Lower leg skin (tissue), 4 donors: ENCODE measurements around the gene PAGE5. TPM values are rescaled to one million over a fixed set of nuclear protein-coding genes. Genes with fewer than 3 reads are reported as not detected.

Experiments used
- DNase-seq, 2 donors: peaks; one replicate each; pipeline ENCODE4 v3.0.0-alpha.2; 2019; ENCODE audit warnings: low spot score in 2 of 2
- H3K4me3 ChIP-seq: fragments of 200-600 bp; sonication (generic); 2 replicates; pipeline ENCODE4 v1.5.1; 2017; ENCODE audit warnings: mild to moderate bottlenecking, low read depth; ENCODE audit not compliant: poor library complexity, severe bottlenecking
- CTCF ChIP-seq, 3 donors: fragments of 450-650 bp; IDR thresholded peaks; one replicate each; pipeline ENCODE4 v1.5.1; 2016; ENCODE audit warnings: antibody characterized with exemption in 3 of 3, mild to moderate bottlenecking in 3 of 3, moderate library complexity in 2 of 3
- POLR2A ChIP-seq, 2 donors: fragments of 450-650 bp; IDR thresholded peaks; one replicate each; pipeline ENCODE4 v1.6.1; 2016 to 2017; ENCODE audit warnings: antibody characterized with exemption in 2 of 2, mild to moderate bottlenecking in 1 of 2, moderate library complexity in 1 of 2
- WGBS, 2 donors: methylation state at CpG; one replicate each; pipeline ENCODE4 v1.1.5; 2018; 5-methylcytosine and 5-hydroxymethylcytosine counted together
- intact Hi-C: fragments of 100-400 bp; cut with DNase I; formaldehyde crosslinking; loops from one replicate; pipeline ENCODE4 v1.15.0; 2023; ENCODE audit warnings: low total_unique reads
- total RNA-seq, 4 donors: library from RNA; depleted of rRNA; stranded (reverse); fragments of >200 nt; gene quantifications; one replicate each; pipeline ENCODE4 v1.1.0, GENCODE V29; 2016

Gene PAGE5, protein sequence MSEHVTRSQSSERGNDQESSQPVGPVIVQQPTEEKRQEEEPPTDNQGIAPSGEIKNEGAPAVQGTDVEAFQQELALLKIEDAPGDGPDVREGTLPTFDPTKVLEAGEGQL
- total RNA-seq, result not detected

DNA sequence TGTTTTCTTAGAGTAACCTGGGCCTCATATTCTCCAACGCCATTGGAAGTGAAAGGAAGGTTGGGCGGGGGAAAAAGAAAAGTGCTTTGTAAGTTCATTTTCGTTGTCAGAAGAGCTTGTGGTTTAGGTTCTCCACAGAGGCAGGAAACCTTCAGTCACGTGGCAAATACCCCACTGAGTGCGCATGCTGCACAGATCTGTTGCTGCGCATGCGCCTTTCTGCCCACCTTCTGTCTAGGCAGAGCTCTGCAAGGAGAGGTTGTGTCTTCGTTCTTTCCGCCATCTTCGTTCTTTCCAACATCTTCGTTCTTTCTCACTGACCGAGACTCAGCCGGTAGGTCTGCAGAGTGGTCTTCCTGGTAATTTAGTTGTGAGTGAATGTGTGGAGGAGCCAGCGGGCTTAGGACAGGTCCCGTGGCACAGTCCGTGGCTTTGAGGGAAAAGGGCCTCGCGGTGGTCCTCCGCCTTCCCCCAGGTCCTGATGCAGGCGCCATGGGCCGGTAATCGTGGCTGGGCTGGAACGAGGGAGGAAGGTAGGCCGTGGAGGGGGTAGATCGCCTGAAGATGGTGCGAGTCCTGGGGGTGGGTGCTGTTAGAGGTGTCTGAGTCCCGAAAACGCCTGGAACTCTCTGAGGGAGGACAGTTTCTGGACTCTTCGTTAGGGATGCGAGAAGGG, at the start of gene PAGE5:
TSS of gene PAGE5 (plus strand) at position 228 of the 676 bp plus-strand sequence. CDS start 1,037 bp downstream, outside the sequence.
- H3K4me3 ChIP-seq, result no peak within 1 kb of the TSS
- WGBS, 2 donors, result 81 to 88% methylated on average over 22 to 30 of the region's 30 CpGs
- intact Hi-C loops, result no loop called here
- no peak for TF ChIP-seq POLR2A (IDR thresholded peaks at IDR 0.05)
- TF ChIP-seq CTCF (IDR thresholded peaks at IDR 0.05), result no peak
- no peak for DNase-seq

DNA sequence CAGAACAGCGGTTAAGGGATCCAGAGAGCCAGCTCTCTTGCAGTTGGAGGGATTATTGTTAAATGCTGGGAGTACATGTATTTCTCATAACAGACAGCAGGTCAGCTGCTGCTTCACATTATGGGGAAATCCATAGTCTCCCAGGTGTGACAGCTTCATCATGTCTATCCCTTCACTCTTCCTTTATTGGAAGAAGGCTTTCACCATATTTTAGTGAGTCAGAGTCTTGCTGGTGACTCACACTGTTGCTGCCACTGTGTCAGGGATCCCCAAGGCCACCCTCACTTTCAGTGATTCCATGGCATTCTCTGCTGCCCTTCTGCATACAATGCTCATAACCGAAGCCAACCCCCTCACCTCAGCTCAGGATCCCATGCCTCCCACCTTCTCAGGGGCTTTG, 32.9 kb upstream of the PAGE5 start:
- DNase-seq, result no peak
- WGBS, 2 donors, result 69 to 79% methylated on average over 2 of the region's 2 CpGs
- TF ChIP-seq POLR2A (IDR thresholded peaks at IDR 0.05) (no peak), CTCF (IDR thresholded peaks at IDR 0.05) (no peak)
- intact Hi-C loops, result no loop called here
- no peak overlapping the region for H3K4me3 ChIP-seq

- TF ChIP-seq CTCF (IDR thresholded peaks at IDR 0.05) (no peak), POLR2A (IDR thresholded peaks at IDR 0.05) (no peak)
- no peak for DNase-seq
- WGBS, 2 donors, result 0 to 80% methylated on average over 1 of the region's 1 CpG
- H3K4me3 ChIP-seq, result no peak overlapping the region
- intact Hi-C loops, result no loop called here
These were observed 23.5 kb upstream of the PAGE5 start for GRCh38 chrX:55196688-55197087.

DNA sequence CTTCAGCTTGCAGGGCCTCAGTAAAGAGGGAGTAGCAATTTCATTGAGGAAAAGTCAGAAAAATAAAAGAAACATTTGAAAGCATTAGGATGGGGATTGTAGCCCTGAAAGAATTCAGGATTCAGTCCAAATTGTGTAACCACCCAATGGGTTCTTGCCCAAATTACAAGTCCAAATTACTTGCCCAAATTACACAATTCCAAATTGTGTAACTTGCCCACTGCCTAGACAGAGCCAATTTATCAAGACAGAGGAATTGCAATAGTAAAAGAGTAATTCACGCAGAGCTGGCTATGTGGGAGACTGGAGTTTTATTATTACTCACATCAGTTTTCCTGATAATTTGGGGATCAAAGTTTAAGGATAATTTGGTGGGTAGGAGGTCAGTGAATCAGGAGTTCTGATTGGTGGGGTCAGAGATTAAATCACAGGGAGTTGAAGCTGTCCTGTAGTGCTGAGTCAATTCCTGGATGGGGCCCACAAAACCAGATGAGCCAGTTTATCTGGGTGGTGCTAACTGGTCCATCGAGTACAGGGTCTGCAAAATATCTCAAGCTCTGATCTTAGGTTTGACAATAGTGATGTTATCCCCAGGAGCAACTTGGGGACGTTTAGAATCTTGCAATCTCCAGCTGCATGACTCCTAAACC, 18.1 kb upstream of the PAGE5 start:
- H3K4me3 ChIP-seq, result no peak overlapping the region
- DNase-seq, result no peak
- 24 to 32% methylated on average over 2 to 3 of the region's 3 CpGs for WGBS, 2 donors
- TF ChIP-seq POLR2A (IDR thresholded peaks at IDR 0.05), result no peak
- TF ChIP-seq CTCF (IDR thresholded peaks at IDR 0.05), result no peak
- intact Hi-C loops, result no loop called here

DNA sequence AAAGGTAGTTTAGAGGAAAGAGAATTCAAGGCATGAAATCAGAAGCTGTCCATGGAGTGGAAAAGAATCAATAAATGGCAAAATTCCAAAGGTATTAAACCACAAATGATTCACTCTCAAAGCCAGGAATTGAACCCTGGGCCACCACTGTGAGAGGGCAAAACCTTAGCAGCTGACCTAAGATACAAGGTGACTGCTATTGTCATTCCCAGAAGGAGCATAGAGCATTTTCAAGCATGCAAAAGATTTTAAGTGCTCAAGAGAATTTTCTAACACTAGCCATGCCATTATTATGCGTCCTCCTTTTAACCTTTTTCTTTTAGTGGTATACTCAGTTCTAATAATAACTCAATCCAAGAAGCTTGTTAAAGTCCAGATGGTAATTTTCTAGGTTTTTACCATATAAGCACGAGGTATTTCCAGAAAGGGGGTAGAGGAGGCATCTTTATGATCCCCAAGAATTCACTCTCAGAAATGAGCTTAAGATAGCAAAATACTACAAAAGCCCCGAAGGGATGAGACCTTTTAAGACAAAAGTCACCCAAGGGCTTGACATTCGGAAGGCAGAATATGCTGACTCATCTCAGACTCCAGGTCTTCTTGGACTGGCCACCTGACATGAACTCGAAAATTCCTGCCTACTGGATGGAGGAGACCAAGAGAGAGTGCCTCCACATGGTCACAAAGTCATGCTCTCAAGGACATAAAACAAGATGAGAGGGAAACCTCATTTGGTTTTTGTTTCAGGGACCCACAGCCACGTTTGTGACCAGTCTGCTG, 13.8 kb upstream of the PAGE5 start:
- 45 to 75% methylated on average over 6 of the region's 6 CpGs for WGBS, 2 donors
- H3K4me3 ChIP-seq, result no peak overlapping the region
- intact Hi-C loops, result no loop called here
- TF ChIP-seq CTCF (IDR thresholded peaks at IDR 0.05) (no peak), POLR2A (IDR thresholded peaks at IDR 0.05) (no peak)
- no peak for DNase-seq
